ENCODE data around the gene WDR55.
A peak's percentile ranks its signal among the peaks of the same experiment; 100 is the strongest.
"Not testable (repeated sequence)": the region's sequence is repeated elsewhere in the genome, so short reads cannot be mapped to it uniquely, and the experiment has no call there.

WDR55 gene

GRCh38 chr5:140664359-140665119 lies at the start of gene WDR55:
WDR55 (plus strand) TSS chr5:140664904; CDS start chr5:140664913, 9 bp downstream.
- DNase-seq (ENCODE audit: low spot score), result peak; percentile 97

GRCh38 chr5:140622301-140622700 lies 42.4 kb upstream of the WDR55 start:
- no peak for DNase-seq (ENCODE audit: low spot score)

- not testable (repeated sequence) for DNase-seq (ENCODE audit: low spot score)
Observed at GRCh38 chr5:140623061-140623460, 41.6 kb upstream of the WDR55 start.

GRCh38 chr5:140624886-140625285 lies 39.8 kb upstream of the WDR55 start:
- not testable (repeated sequence) for DNase-seq (ENCODE audit: low spot score)

- no peak for DNase-seq (ENCODE audit: low spot score)
Observed at GRCh38 chr5:140627972-140628371, 36.7 kb upstream of the WDR55 start.

GRCh38 chr5:140628711-140629110 lies 36.0 kb upstream of the WDR55 start:
- no peak for DNase-seq (ENCODE audit: low spot score)

- DNase-seq (ENCODE audit: low spot score), result no peak
Observed at GRCh38 chr5:140630292-140631035, 34.2 kb upstream of the WDR55 start.

GRCh38 chr5:140631036-140631417 lies 33.7 kb upstream of the WDR55 start:
- DNase-seq (ENCODE audit: low spot score), result no peak

GRCh38 chr5:140631831-140632365 lies 32.8 kb upstream of the WDR55 start:
- no peak for DNase-seq (ENCODE audit: low spot score)

- DNase-seq (ENCODE audit: low spot score), result peak; percentile 51
Observed at GRCh38 chr5:140632366-140633020, 32.2 kb upstream of the WDR55 start.

GRCh38 chr5:140633021-140633471 lies 31.7 kb upstream of the WDR55 start, which contains the start of gene CD14:
CD14 (minus strand) TSS chr5:140633175; CDS start chr5:140633071, 104 bp downstream.
- peak; percentile 48 for DNase-seq (ENCODE audit: low spot score)

GRCh38 chr5:140633501-140633900 lies 31.2 kb upstream of the WDR55 start:
- no peak for DNase-seq (ENCODE audit: low spot score)

- no peak for DNase-seq (ENCODE audit: low spot score)
Observed at GRCh38 chr5:140634103-140634502, 30.6 kb upstream of the WDR55 start.

- DNase-seq (ENCODE audit: low spot score), result no peak
Observed at GRCh38 chr5:140635291-140636257, 29.1 kb upstream of the WDR55 start.

GRCh38 chr5:140637371-140638100 lies 27.2 kb upstream of the WDR55 start:
- no peak for DNase-seq (ENCODE audit: low spot score)

GRCh38 chr5:140638898-140639147 lies 25.9 kb upstream of the WDR55 start:
- DNase-seq (ENCODE audit: low spot score), result not testable (repeated sequence)

- DNase-seq (ENCODE audit: low spot score), result peak; percentile 100
Observed at GRCh38 chr5:140639148-140639981, 25.3 kb upstream of the WDR55 start, which contains the start of gene TMCO6. TMCO6 (plus strand) TSS chr5:140639451; CDS start chr5:140639528, 77 bp downstream.

GRCh38 chr5:140641716-140642115 lies 23.0 kb upstream of the WDR55 start:
- no peak for DNase-seq (ENCODE audit: low spot score)

GRCh38 chr5:140642718-140643117 lies 22.0 kb upstream of the WDR55 start:
- peak; percentile 50 for DNase-seq (ENCODE audit: low spot score)

GRCh38 chr5:140647042-140647419 lies 17.7 kb upstream of the WDR55 start:
- peak; percentile 20 for DNase-seq (ENCODE audit: low spot score)

Data from GM03348 (cell line).